ENCODE measurements around the gene KDM4B. TPM values are rescaled to one million over a fixed set of nuclear protein-coding genes. Genes with fewer than 3 reads are reported as not detected.

The KDM4B gene
- polyA plus RNA-seq, 3 donors: 20.1 to 31.7 (median 26.5) TPM

DNA sequence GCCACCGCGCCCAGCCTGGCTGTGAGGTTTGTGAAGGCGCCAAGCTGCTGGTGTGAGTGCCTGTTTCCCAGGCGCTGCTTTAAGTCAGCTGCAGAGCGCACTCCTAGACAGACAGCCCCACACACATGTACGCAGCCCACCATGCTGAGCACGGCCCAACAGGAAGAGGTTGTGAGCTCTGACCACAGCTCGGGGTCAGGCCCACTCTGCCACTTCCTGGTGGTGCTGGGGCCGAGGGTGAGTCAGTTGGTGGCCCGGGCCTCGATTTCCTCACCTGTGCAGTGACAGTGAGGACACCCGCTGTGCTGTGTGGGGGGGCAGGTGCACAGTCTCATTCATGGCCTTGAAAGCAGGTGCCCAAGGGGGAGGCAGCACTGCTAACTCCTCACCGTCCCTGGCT is 106.7 kb downstream of the KDM4B start:
- no peak for DNase-seq (ENCODE audit: extremely low read depth in 1 of 11, low read depth in 9 of 11, low spot score in 4 of 11)

- no peak for DNase-seq (ENCODE audit: extremely low read depth in 1 of 11, low read depth in 9 of 11, low spot score in 4 of 11)
Observed at GRCh38 chr19:5076440-5077208, 107.7 kb downstream of the KDM4B start.

- DNase-seq (ENCODE audit: extremely low read depth in 1 of 11, low read depth in 9 of 11, low spot score in 4 of 11): no peak
Observed at GRCh38 chr19:5077209-5077515, 108.2 kb downstream of the KDM4B start.

GRCh38 chr19:5078182-5078581 is 109.3 kb downstream of the KDM4B start:
- DNase-seq (ENCODE audit: extremely low read depth in 1 of 11, low read depth in 9 of 11, low spot score in 4 of 11): no peak

- DNase-seq (ENCODE audit: extremely low read depth in 1 of 11, low read depth in 9 of 11, low spot score in 4 of 11): no peak
Observed at GRCh38 chr19:5078666-5079065, 109.8 kb downstream of the KDM4B start.

DNA sequence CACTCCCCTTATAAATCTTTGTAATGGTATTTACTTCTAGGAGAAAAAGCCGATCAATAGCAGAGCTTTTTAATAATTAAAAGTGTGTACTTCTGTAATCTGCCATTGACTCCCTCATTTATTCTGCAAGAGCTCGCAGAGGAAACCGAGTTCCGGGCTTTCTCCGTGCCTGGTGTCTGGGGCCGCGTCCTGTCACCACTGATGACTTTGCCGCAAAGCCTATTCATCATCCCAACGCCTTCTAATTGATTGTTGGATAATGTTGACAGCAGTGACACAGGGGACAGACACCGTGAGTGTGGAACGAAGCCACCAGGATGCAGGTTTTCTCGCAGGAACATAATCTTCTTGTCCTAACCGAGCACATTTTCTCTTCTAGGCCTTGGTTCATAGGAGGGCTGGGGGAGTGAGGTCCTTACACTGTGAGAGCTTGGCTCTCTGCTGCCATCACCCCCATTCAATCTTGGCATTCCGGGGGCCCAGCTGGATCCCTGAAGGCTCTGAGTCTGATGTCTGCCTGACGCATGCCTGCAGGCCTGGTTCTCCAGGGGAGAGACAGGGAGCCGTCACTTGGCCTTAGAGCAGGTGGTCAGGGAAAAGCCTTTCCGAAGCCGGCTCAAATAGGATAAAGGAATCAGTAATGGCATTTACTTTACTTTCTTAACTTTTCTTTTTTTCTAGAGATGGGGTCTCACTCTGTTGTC is 110.3 kb downstream of the KDM4B start:
- DNase-seq (ENCODE audit: extremely low read depth in 1 of 11, low read depth in 9 of 11, low spot score in 4 of 11): no peak

DNA sequence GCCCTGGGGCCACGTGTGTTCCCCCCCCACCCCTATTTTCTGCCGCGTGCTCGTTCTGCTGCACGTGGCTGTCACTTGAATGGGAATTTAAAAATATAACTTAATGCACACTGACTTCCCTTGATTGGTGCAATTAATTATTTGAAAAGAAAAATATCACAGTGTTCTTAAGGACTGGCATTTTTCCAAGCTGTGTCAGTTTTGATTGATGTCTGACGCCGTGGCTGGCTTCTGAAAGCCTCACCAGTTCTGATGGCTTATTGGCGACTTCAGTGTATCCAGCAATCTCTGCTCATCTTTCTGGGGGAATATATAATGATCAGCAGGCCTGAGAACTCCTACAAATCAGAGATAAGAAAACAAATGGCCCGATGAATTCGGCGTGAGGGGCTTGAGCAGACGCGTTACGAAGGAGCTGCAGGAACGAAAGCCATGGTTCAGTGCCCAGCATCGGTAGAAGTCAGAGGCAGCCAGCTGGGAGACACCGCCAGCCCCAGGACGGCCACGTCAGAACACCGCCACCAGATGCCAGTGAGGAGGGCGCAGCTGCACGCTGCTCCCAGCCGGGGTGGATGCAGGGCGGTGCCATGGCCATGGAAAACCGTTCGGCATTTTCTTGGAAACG is 111.2 kb downstream of the KDM4B start:
- DNase-seq (ENCODE audit: extremely low read depth in 1 of 11, low read depth in 9 of 11, low spot score in 4 of 11): no peak

- no peak for DNase-seq (ENCODE audit: extremely low read depth in 1 of 11, low read depth in 9 of 11, low spot score in 4 of 11)
Observed at GRCh38 chr19:5080809-5081208, 111.9 kb downstream of the KDM4B start.

DNA sequence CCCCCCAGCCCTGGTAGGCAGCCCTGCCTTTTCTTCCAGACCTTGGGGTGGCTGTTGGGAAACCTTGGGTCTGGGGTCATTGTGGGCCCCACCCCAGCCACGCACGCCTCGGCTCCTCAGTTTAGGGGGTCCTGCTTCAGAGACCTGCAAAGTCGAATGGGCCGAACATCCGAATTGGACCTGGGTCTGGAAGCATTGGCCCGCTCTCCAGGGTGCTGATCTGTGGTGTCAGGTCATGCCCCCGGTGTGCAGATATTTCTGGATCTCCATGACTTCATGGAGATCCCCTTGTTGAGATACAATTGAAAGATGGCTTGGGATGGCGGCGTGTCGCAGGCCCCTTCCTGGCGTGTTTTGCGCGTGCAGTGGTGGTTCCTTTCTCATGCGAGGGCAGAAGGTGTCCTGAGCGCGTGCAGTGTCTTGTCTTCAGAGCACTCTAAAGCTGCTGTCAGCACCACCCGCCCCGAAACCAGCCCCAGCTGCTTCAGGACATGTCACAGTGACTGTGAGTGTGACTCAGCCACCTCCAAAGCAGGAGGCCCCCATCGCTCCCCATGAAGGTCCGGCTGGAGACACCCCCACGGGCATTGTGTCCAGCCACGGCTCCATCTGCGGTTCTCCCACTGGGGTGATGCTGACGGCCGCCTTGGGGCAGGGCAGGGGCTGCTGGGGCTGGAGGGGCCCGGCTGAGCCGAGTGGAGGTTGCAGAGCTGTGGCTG is 112.7 kb downstream of the KDM4B start:
- DNase-seq (ENCODE audit: extremely low read depth in 1 of 11, low read depth in 9 of 11, low spot score in 4 of 11): no peak

DNA sequence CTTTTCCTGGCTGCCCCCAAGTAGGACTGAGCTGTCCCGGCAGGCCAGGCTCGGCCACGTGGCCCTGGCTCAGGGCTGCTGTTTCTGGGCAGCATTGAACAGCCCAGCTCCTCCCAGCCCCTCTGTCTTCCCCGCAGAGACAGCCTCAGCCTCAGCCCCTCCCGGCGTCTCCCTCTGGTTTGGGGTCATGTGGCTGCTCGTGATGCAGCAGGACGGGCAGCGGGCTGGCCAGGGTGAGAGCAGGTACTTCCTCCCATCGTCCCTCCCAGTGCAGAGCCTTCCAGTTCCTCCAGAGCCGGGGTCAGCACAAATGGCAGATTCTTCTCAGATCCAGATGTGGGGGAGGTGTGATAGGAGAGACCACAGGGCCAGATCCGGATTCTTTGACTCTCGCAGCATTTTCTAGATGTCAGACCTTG is 114.6 kb downstream of the KDM4B start:
- no peak for DNase-seq (ENCODE audit: extremely low read depth in 1 of 11, low read depth in 9 of 11, low spot score in 4 of 11)

DNA sequence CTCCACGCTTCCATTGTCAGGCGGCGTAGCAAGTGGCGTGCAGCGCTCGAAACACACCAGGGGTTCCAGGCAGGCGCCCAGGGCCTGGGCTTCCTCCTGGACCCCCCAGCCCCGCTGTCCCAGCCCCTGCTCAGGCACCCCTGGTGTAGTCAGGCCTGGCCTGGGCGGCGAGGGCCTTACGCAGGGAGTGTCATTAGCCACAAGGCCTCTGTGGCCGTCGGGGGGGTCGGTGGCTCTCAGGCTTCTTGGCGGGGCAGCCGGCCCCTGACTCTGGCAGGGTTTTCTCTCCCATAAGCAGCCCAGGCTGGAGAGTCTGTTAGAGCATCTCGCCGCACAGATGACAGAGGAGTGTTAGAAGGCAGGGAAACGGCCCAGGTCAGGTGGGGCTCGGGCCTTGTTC is 116.7 kb downstream of the KDM4B start:
- no peak for DNase-seq (ENCODE audit: extremely low read depth in 1 of 11, low read depth in 9 of 11, low spot score in 4 of 11)

DNA sequence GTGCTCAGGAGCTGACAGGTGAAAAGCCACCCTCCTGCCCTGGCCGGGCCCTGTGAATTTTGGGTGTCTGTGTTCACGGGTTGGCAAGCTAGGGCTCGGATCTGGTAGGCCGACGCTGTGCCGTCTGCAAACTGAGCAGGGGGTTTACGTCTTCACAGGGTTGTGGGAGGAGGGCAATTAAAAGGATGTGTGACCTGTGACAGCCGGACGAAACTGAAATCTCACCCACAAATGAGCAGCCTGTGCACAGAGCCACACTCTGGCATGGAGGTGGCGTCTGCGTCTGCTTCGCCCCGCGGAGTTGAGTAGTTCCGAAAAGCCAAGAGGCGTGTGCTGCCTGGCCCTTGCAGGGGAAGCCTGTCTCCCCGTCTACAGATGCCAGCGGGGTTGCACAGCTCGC is 117.3 kb downstream of the KDM4B start:
- no peak for DNase-seq (ENCODE audit: extremely low read depth in 1 of 11, low read depth in 9 of 11, low spot score in 4 of 11)

DNA sequence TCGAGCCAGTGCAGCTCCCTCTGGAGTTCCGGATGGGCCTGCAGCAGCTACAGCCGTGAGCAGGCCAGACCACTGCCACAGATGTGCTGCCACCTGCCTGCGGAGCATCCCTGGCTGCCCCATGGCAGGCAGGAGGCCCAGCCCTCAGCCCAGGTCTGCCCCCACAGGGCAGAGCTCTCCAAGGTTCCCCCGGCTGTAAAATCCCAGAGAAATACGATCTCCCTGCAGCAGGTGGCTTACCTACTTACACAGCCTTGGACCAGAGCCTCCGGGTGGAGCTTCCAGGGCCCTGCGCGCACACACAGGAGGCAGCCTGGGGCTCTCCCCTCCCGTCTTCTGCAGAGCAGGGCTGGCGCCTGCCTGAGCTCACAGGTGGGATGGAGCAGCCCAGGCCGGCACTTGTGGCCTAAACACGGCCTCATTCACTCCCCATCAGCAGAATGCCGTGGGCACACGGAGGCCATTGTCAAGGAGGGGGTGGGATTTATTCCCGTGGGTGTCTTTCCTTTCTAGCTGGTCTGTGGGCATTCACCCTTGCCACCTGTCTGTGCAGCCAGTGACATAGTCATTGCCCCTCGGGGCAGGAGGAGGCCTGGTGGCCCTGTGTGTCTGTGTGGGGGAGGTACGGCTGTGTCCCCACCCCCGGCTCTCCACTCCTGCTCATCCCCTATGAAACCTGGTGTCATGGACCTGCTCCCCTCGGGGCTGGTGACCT is 118.0 kb downstream of the KDM4B start:
- DNase-seq (ENCODE audit: extremely low read depth in 1 of 11, low read depth in 9 of 11, low spot score in 4 of 11): no peak

DNA sequence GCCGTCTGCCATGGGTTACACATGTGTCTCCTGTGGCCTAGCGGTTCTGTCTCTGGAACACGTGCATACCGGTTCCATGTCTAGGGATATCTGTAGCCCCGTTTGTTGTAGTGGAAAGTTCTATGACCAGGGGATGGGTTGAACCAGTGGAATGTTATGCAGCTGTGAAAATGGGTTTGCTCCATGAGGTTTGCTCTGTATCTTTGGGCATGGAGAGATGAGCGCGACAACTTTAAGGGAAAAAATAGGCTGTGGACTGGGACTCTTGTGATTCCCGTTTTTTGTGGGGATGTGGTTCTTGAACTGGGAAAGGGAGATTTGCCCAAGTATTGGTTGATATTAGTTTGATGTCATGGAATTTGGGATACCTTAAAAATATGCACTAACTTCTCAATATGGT is 120.4 kb downstream of the KDM4B start:
- no peak for DNase-seq (ENCODE audit: extremely low read depth in 1 of 11, low read depth in 9 of 11, low spot score in 4 of 11)

GRCh38 chr19:5090465-5091017 is 121.6 kb downstream of the KDM4B start:
- DNase-seq (ENCODE audit: extremely low read depth in 1 of 11, low read depth in 9 of 11, low spot score in 4 of 11): no peak

- peak in 3 of 11 donors; percentile 20 to 45 (median 44) for DNase-seq (ENCODE audit: extremely low read depth in 1 of 11, low read depth in 9 of 11, low spot score in 4 of 11)
Observed at GRCh38 chr19:5091018-5091683, 122.2 kb downstream of the KDM4B start.

GRCh38 chr19:5091684-5092480 is 123.0 kb downstream of the KDM4B start:
- DNase-seq (ENCODE audit: extremely low read depth in 1 of 11, low read depth in 9 of 11, low spot score in 4 of 11): peak in 2 of 11 donors; percentile 43 to 47

DNA sequence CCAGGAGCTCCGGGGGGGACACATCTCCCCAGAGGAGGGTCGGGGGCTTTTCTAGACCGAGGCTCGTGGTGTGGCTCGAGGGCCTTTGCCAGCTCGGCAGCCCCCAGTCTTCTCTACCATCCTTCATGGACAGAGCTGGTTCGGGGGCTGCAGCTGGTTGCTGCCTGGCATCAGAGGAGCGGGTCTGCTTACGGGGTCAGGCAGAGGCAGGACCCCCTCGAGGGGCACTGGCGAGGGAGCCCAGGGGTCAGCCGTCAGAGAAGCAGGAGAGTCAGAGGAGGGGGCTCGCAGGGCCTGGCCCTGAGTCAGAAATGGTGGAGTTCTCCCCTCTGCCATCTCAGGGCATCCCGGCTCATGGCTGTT is 123.5 kb downstream of the KDM4B start:
- DNase-seq (ENCODE audit: extremely low read depth in 1 of 11, low read depth in 9 of 11, low spot score in 4 of 11): no peak

Data from renal cortex interstitium (tissue), 11 donors.